ENCODE measurements around the gene PRKG1.
A peak's percentile ranks its signal among the peaks of the same experiment; 100 is the strongest.
"Not testable (repeated sequence)": the region's sequence is repeated elsewhere in the genome, so short reads cannot be mapped to it uniquely, and the experiment has no call there.

The PRKG1 gene

GRCh38 chr10:51382181-51382580 lies 307.9 kb downstream of the PRKG1 start:
- ChIA-PET POLR2A (ENCODE audit: low non-redundant PET) (no interaction called here), CTCF (interaction anchor here (0.5 kb wide), 1 partner anchor 1826 kb away, joined by 4 read pairs; no protein-coding TSS in a partner anchor)
- no peak overlapping the region for H3K27ac ChIP-seq
- no peak for TF ChIP-seq CTCF (conservative IDR thresholded peaks at IDR 0.05; ENCODE audit: low read depth)
- DNase-seq (ENCODE audit: low spot score): no peak

- no peak for TF ChIP-seq CTCF (conservative IDR thresholded peaks at IDR 0.05; ENCODE audit: low read depth)
- no peak for DNase-seq (ENCODE audit: low spot score)
- POLR2A ChIA-PET (ENCODE audit: low non-redundant PET): no interaction called here
- no peak overlapping the region for H3K27ac ChIP-seq
- CTCF ChIA-PET: no interaction called here
Observed at GRCh38 chr10:51384971-51385370, 310.7 kb downstream of the PRKG1 start.

DNA sequence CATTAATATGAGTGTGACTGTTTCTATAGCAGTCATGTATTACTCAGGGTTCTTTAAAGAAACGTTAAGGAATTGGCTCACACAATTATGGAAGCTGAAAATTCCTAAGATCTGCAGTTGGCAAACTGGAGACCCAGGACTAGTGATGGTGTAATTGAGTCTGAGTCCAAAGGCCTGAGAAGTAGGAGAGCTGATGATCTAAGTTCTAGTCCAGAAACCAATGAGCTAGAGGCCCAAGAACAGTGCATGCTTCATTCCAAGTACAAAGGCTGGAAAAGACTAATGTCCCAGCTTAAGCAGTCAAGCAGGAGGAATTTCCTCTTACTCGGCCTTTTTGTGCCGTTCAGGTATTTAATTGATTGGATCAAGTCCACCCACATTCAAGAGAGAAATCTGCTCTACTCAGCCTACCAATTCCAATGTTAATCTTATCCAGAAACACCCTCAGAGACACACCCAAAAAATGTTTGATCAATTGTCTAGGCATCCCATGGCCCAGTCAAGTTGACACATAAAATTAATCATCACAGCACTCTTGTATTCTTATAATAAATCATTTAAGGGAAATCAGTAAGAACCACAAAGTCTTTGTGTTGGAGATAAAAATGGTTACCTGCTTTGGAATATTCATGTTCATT lies 312.1 kb downstream of the PRKG1 start:
- DNase-seq (ENCODE audit: low spot score): no peak
- no peak for TF ChIP-seq CTCF (conservative IDR thresholded peaks at IDR 0.05; ENCODE audit: low read depth)
- POLR2A ChIA-PET (ENCODE audit: low non-redundant PET): no interaction called here
- CTCF ChIA-PET: no interaction called here
- H3K27ac ChIP-seq: no peak overlapping the region

GRCh38 chr10:51389415-51390321 lies 315.4 kb downstream of the PRKG1 start:
- POLR2A ChIA-PET (ENCODE audit: low non-redundant PET): no interaction called here
- peak; percentile 63 for TF ChIP-seq CTCF (conservative IDR thresholded peaks at IDR 0.05; ENCODE audit: low read depth)
- CTCF ChIA-PET: interaction anchor here (0.5 to 1.0 kb wide), 3 partner anchors 82 to 259 kb away, joined by 3 to 4 read pairs (median 3); no protein-coding TSS in a partner anchor
- peak overlapping the region; percentile 66; the same call in 1 of the 2 replicates for H3K27ac ChIP-seq
- DNase-seq (ENCODE audit: low spot score): peak; percentile 18

- POLR2A ChIA-PET (ENCODE audit: low non-redundant PET): not testable (repeated sequence)
- CTCF ChIA-PET: interaction anchor here (0.6 kb wide), 1 partner anchor 171 kb away, joined by 5 read pairs; no protein-coding TSS in a partner anchor
Observed at GRCh38 chr10:51393006-51393405, 318.7 kb downstream of the PRKG1 start.

DNA sequence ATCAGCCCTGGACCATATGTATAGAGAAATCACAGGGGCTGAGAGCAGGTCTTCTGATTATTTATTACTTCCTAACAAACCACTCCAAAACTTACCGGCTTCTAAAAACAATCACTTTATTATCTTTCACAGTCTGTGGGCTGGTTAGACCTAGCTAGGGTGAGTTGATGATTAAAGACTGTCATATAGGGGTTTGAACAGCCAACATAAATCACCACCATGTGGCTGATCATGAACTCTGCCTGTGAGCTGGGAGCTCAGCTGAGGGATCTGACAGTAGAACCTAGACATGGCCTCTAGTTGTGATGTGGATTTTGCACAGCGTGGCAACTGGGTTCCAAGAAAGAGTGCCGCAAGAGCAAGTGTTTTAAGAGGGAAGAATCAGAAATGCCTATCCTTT lies 319.8 kb downstream of the PRKG1 start:
- CTCF ChIA-PET: interaction anchor here (0.6 kb wide), 1 partner anchor 111 kb away, joined by 5 read pairs; no protein-coding TSS in a partner anchor
- POLR2A ChIA-PET (ENCODE audit: low non-redundant PET): no interaction called here
- no peak overlapping the region for H3K27ac ChIP-seq
- DNase-seq (ENCODE audit: low spot score): no peak
- no peak for TF ChIP-seq CTCF (conservative IDR thresholded peaks at IDR 0.05; ENCODE audit: low read depth)

More at GRCh38 chr10:51393006-51393405, 318.7 kb downstream of the PRKG1 start:
- H3K27ac ChIP-seq; DNase-seq (ENCODE audit: low spot score): not testable (repeated sequence)
